Skeletal muscle tissue (tissue), 4 donors: ENCODE measurements around the gene LMO7. TPM values are rescaled to one million over a fixed set of nuclear protein-coding genes. Genes with fewer than 3 reads are reported as not detected.

Experiments used
- H3K27ac ChIP-seq: one replicate; pipeline ENCODE4 v1.7.0; 2013; ENCODE audit warnings: mild to moderate bottlenecking, low read depth, low read length, inconsistent platforms
- H3K27me3 ChIP-seq, 3 donors: one replicate each; pipeline ENCODE4 v1.7.0; 2013; ENCODE audit warnings: low read length in 3 of 3; ENCODE audit not compliant: control insufficient read depth in 3 of 3, insufficient read depth in 3 of 3
- H3K36me3 ChIP-seq, 3 donors: one replicate each; pipeline ENCODE4 v1.7.0; 2013; ENCODE audit warnings: low read length in 3 of 3; ENCODE audit not compliant: control insufficient read depth in 3 of 3, insufficient read depth in 3 of 3
- H3K4me1 ChIP-seq, 3 donors: one replicate each; pipeline ENCODE4 v1.7.0; 2013; ENCODE audit warnings: low read length in 3 of 3, mild to moderate bottlenecking in 3 of 3; ENCODE audit not compliant: control insufficient read depth in 3 of 3, insufficient read depth in 3 of 3
- H3K4me3 ChIP-seq, 3 donors: one replicate each; pipeline ENCODE4 v1.7.0; 2013; ENCODE audit warnings: low read length in 3 of 3
- H3K9ac ChIP-seq, 3 donors: one replicate each; pipeline ENCODE4 v1.7.0; 2013; ENCODE audit warnings: low read length in 3 of 3, mild to moderate bottlenecking in 3 of 3, moderate library complexity in 2 of 3, low read depth in 1 of 3
- H3K9me3 ChIP-seq, 3 donors: one replicate each; pipeline ENCODE4 v1.7.0; 2013; ENCODE audit warnings: low read length in 3 of 3; ENCODE audit not compliant: control insufficient read depth in 3 of 3
- total RNA-seq: library from RNA; depleted of rRNA; stranded (reverse); fragments of >200 nt; gene quantifications from one replicate; pipeline ENCODE4 v1.2.3, GENCODE V29; 2014
- donor health status: Osteomylitis.

LMO7 gene
- total RNA-seq, 1 donor from 2014 or later = 176 TPM

- no peaks in the 10 kb centered on the region for H3K36me3 ChIP-seq
- no peaks in the 10 kb centered on the region for H3K9me3 ChIP-seq
- H3K9ac ChIP-seq = no peak overlapping the region
- H3K4me1 ChIP-seq = no peaks in the 10 kb centered on the region
- H3K27me3 ChIP-seq = no peaks in the 10 kb centered on the region
- no peak overlapping the region for H3K4me3 ChIP-seq
- no peak overlapping the region for H3K27ac ChIP-seq
Measured at GRCh38 chr13:75896271-75896670, 260.1 kb downstream of the LMO7 start.

GRCh38 chr13:75897386-75897785 is 261.3 kb downstream of the LMO7 start:
- Histone ChIP-seq H3K36me3 (no peaks in the 10 kb centered on the region), H3K9ac (no peak overlapping the region), H3K27ac (no peak overlapping the region), H3K4me1 (peaks cover 0 to 10% (median 10%) of the 10 kb centered on the region in 3 donors), H3K4me3 (no peak overlapping the region), H3K9me3 (no peaks in the 10 kb centered on the region), H3K27me3 (no peaks in the 10 kb centered on the region)

- Histone ChIP-seq H3K9ac (no peak overlapping the region), H3K4me1 (peaks cover 0 to 10% (median 10%) of the 10 kb centered on the region in 3 donors), H3K27ac (no peak overlapping the region), H3K9me3 (no peaks in the 10 kb centered on the region), H3K36me3 (no peaks in the 10 kb centered on the region), H3K4me3 (no peak overlapping the region), H3K27me3 (no peaks in the 10 kb centered on the region)
Measured at GRCh38 chr13:75901501-75901900, 265.4 kb downstream of the LMO7 start.

DNA sequence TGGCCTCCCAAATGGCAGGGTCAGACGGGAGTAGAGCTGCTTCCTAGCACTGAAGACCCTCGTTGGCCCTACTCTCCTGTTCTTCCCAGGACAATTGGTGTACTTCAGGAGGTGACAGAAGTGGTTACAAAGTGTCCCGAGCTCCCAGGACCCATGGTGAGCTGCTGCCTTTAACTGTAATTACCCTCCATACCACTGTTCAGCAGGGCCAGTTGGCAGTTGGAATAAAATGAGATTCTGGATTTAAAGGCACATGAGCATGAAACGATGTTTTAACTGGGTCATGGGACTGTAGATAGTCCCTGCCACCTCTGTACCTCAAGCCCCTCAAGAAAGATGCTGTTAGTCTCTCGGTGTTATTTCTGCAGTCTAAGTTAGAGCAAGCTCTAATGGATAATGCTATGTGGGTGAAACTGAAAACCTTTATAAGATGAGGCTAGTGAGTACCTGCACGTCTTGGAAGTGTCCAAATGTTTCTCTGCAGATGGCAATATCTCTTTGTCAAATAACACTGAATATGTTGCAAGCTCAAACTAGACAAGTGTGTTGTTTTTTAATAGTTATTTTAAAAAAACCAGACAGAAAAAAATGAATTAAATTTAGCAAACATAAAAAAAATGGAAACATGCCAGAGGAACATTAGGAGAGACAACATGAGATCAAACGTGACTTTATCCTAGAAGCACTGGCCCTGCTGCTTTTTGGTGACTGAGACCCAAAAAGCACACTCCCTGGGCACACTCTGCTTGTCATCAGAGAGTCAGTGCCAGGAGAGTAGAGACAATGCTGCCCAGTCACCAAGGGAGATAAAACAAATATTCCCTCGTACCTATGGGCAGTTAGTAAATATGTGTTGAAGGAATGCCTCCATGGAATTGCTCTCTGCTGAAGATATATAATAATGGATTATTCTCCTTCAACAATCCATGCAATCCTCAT is 266.3 kb downstream of the LMO7 start:
- H3K27me3 ChIP-seq = no peaks in the 10 kb centered on the region
- no peak overlapping the region for H3K27ac ChIP-seq
- H3K4me1 ChIP-seq = peaks cover 0 to 15% (median 10%) of the 10 kb centered on the region in 3 donors
- no peaks in the 10 kb centered on the region for H3K36me3 ChIP-seq
- H3K4me3 ChIP-seq = no peak overlapping the region
- no peaks in the 10 kb centered on the region for H3K9me3 ChIP-seq
- no peak overlapping the region for H3K9ac ChIP-seq

- H3K9me3 ChIP-seq = no peaks in the 10 kb centered on the region
- H3K27me3 ChIP-seq = no peaks in the 10 kb centered on the region
- peaks cover 0 to 15% (median 10%) of the 10 kb centered on the region in 3 donors for H3K4me1 ChIP-seq
- H3K4me3 ChIP-seq = no peak overlapping the region
- H3K36me3 ChIP-seq = no peaks in the 10 kb centered on the region
- no peak overlapping the region for H3K27ac ChIP-seq
- no peak overlapping the region for H3K9ac ChIP-seq
Measured at GRCh38 chr13:75904012-75904411, 267.9 kb downstream of the LMO7 start.

DNA sequence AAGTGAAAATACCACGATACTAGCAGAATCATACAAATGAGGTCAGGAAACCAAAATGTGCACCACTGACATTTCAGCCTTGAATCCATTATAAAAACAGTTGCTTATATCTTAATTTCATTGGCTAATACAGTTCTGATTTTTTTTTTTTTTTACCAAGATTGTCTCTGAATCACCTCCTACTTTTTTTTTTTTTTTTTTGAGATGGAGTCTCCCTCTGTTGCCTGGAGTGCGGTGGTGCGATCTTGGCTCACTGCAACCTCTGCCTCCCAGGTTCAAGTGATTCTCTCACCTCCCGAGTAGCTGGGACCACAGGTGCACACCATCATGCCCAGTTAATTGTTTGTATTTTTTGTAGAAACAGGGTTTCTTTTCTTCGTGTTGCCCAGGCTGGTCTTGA is 270.2 kb downstream of the LMO7 start:
- Histone ChIP-seq H3K4me1 (peaks cover 0 to 15% (median 10%) of the 10 kb centered on the region in 3 donors), H3K36me3 (no peaks in the 10 kb centered on the region), H3K9me3 (no peaks in the 10 kb centered on the region), H3K9ac (no peak overlapping the region), H3K4me3 (no peak overlapping the region), H3K27ac (no peak overlapping the region), H3K27me3 (no peaks in the 10 kb centered on the region)

GRCh38 chr13:75907044-75907443 is 270.9 kb downstream of the LMO7 start:
- Histone ChIP-seq H3K9ac (no peak overlapping the region), H3K9me3 (no peaks in the 10 kb centered on the region), H3K4me1 (peaks cover 0 to 8% (median 3%) of the 10 kb centered on the region in 3 donors), H3K4me3 (no peak overlapping the region), H3K36me3 (no peaks in the 10 kb centered on the region), H3K27me3 (no peaks in the 10 kb centered on the region), H3K27ac (no peak overlapping the region)

DNA sequence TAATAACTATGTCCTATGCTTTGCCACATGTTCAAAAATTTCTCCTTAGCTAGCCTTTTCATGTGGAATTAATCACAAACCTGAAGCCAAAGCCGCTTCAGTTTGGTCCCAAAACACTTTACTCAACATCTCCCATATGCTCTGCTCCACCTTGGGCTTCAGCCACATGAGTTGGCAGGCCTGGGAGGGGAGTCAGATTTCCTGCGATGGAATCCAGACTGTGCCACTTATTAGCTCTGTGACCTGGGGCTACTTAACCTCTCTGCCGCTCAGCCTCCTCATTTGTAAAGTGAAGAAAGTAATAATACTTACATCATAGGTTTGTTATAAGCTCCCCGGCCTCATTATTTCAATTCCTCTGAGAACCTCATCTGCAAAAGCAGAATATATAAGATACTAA is 272.0 kb downstream of the LMO7 start:
- no peaks in the 10 kb centered on the region for H3K27me3 ChIP-seq
- no peak overlapping the region for H3K9ac ChIP-seq
- no peaks in the 10 kb centered on the region for H3K9me3 ChIP-seq
- peaks cover 0 to 4% (median 0%) of the 10 kb centered on the region in 3 donors for H3K4me1 ChIP-seq
- H3K36me3 ChIP-seq = no peaks in the 10 kb centered on the region
- H3K4me3 ChIP-seq = no peak overlapping the region
- no peak overlapping the region for H3K27ac ChIP-seq

Other genes with a start within 250 kb of the LMO7 start
- gene TBC1D4, start 154.2 kb upstream of the LMO7 start, total RNA-seq = 19.8 TPM
- gene COMMD6, start 98.5 kb upstream of the LMO7 start, total RNA-seq = 28.2 TPM
- 8.4 TPM for gene UCHL3, start 86.5 kb upstream of the LMO7 start, total RNA-seq